Measurements from ENCODE around the gene DOCK8.

DOCK8 gene

DNA sequence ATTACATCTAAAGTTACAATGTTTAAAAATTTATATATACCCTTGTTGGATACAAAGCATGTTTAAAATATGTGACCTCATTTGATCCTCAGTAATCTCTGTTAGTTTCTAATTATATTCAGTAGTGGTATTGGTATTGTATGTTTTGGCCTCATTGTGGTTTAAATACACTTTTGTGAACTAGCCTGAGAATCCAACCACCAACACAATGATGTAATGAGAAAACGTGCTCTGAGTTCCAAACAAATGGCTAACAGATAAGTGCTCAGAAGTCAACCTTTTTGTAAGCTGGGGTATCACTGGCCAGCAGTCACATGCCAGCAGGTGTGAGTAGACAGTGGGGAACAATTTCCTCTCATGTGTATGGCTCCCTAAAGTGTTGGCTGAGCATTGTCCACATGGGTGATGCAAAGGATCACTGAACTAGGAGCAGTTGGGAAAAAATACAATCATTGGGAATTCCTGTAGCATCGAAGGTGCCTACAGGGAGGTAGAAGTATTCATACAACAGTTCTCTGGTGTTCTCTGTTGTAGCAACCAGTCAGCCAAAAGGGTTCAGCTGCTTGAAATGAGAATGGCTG is 56.1 kb downstream of the DOCK8 start:
- peaks cover 23% of the 10 kb centered on the region for H3K36me3 Mint-ChIP-seq (ENCODE audit: low read depth)
- peaks cover 3% of the 10 kb centered on the region for H3K9me3 Mint-ChIP-seq
- H3K27me3 Mint-ChIP-seq (ENCODE audit: low read depth), result no peaks in the 10 kb centered on the region
- H3K4me1 Mint-ChIP-seq (ENCODE audit: low read depth), result peaks cover 45% of the 10 kb centered on the region
- H3K4me3 Mint-ChIP-seq, result peak overlapping the region; percentile 7
- H3K27ac Mint-ChIP-seq, result peak overlapping the region; percentile 98

- H3K4me1 Mint-ChIP-seq (ENCODE audit: low read depth), result peaks cover 42% of the 10 kb centered on the region
- peaks cover 26% of the 10 kb centered on the region for H3K36me3 Mint-ChIP-seq (ENCODE audit: low read depth)
- H3K27me3 Mint-ChIP-seq (ENCODE audit: low read depth), result no peaks in the 10 kb centered on the region
- peak overlapping the region; percentile 93 for H3K4me3 Mint-ChIP-seq
- peaks cover 3% of the 10 kb centered on the region for H3K9me3 Mint-ChIP-seq
- H3K27ac Mint-ChIP-seq, result peak overlapping the region; percentile 98
Observed at GRCh38 chr9:272251-273213, 57.9 kb downstream of the DOCK8 start.

GRCh38 chr9:274406-274805 is 59.7 kb downstream of the DOCK8 start:
- Mint-ChIP-seq H3K27me3 (ENCODE audit: low read depth) (no peaks in the 10 kb centered on the region), H3K36me3 (ENCODE audit: low read depth) (peaks cover 21% of the 10 kb centered on the region), H3K9me3 (peaks cover under 1% of the 10 kb centered on the region), H3K27ac (peak overlapping the region; percentile 98), H3K4me1 (ENCODE audit: low read depth) (peaks cover 32% of the 10 kb centered on the region), H3K4me3 (peak overlapping the region; percentile 93)

DNA sequence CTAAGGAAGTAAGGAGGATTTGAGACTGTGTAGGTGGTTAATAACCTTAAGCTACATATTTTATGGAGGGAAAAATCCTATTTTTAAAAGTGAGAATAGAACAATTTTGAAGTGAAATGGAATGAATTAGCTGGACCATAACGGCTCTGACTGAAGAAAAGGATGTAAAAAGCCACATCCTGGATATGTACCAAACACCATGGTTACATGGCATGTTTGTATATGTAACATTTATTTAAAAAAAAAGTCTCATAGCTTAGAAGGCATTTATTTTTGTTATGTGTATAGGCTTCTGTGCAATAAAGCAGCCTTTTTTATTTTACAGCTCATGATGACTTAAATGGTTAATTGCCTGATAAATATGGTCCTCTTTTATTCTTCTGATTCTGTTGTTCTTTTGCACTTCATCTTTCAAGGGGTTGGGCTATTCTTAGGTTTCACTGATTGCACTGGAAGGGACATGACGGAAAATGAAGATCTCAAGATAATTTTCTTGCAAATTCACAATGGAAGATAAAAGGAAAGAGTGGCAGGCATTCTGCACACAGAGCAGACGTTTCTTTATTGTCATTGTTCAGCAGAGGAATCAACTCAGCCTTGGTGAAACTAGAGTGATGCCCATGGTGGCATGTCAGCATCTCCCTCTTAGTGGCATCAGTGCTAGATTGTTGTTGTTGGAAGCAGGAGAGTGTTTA is 63.1 kb downstream of the DOCK8 start:
- H3K4me3 Mint-ChIP-seq, result no peak overlapping the region
- no peak overlapping the region for H3K27ac Mint-ChIP-seq
- H3K9me3 Mint-ChIP-seq, result no peaks in the 10 kb centered on the region
- peaks cover 34% of the 10 kb centered on the region for H3K36me3 Mint-ChIP-seq (ENCODE audit: low read depth)
- H3K4me1 Mint-ChIP-seq (ENCODE audit: low read depth), result peaks cover 31% of the 10 kb centered on the region
- no peaks in the 10 kb centered on the region for H3K27me3 Mint-ChIP-seq (ENCODE audit: low read depth)

DNA sequence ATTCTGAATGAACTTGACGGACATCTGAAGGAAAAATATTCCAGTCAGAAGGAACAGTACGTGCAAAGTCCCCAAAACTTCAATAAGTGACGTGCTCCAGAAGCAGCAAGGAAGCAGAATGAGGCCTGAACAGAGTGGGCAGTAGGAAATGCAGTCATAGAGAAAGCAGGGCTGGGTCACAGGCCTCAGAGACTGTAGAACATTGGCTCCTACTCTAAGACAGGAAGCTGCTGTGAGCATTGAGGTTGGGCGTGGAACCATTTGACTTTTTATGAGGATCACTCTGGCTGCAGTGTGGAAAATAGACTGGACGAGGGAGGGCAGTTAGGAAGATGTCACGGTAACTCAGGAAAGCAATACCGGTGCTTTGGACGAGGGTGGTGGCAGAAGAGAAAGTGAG is 64.0 kb downstream of the DOCK8 start:
- peaks cover 38% of the 10 kb centered on the region for H3K4me1 Mint-ChIP-seq (ENCODE audit: low read depth)
- no peaks in the 10 kb centered on the region for H3K9me3 Mint-ChIP-seq
- no peaks in the 10 kb centered on the region for H3K27me3 Mint-ChIP-seq (ENCODE audit: low read depth)
- H3K36me3 Mint-ChIP-seq (ENCODE audit: low read depth), result peaks cover 35% of the 10 kb centered on the region
- no peak overlapping the region for H3K4me3 Mint-ChIP-seq
- no peak overlapping the region for H3K27ac Mint-ChIP-seq

- Mint-ChIP-seq H3K36me3 (ENCODE audit: low read depth) (peaks cover 37% of the 10 kb centered on the region), H3K4me1 (ENCODE audit: low read depth) (peaks cover 46% of the 10 kb centered on the region), H3K27ac (peak overlapping the region; percentile 31), H3K9me3 (no peaks in the 10 kb centered on the region), H3K27me3 (ENCODE audit: low read depth) (no peaks in the 10 kb centered on the region), H3K4me3 (no peak overlapping the region)
Observed at GRCh38 chr9:279674-280073, 65.0 kb downstream of the DOCK8 start.

DNA sequence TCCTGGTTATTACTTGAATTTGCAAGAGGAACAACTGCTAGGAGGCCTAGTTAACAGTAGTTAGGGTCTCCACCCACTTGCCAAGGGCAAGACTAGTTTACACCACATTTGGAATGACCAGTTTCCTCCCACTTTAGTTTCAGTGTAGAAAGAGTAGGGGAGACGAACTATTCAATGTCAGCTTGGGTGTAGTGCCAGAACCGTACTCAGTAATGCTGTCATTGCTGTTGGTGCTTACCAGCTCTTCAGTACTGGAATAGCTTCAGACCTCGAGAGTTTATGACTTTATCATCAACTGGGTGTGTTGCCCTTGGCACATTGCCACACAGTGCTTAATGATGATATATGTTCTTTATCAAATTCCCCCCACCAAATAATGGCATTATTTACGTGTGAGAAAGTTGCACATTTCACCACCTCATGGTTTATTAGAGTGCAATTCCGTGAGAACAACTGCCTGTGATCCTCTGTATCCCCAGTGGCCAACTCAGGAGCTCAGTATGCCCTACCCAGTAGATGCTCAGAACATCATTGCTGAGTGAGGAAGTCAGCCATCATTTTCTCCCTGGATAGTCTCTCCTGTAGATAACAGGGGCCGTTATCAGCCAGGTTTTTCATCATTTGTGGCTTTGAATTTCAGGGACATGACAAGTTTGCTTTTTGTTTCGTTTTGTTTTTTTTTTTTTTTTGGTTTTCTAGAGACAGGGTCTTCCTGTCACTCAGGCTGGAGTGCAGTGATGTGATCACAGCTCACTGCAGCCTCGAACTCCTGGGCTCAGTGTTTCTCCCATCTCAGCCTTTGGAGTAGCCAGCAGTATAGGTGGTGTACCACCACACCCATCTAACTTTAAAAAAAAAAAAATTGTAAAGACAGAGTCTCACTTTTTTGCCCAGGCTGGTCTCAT is 67.3 kb downstream of the DOCK8 start:
- Mint-ChIP-seq H3K4me3 (peak overlapping the region; percentile 80), H3K27ac (peak overlapping the region; percentile 93), H3K27me3 (ENCODE audit: low read depth) (no peaks in the 10 kb centered on the region), H3K36me3 (ENCODE audit: low read depth) (peaks cover 49% of the 10 kb centered on the region), H3K4me1 (ENCODE audit: low read depth) (peaks cover 46% of the 10 kb centered on the region), H3K9me3 (no peaks in the 10 kb centered on the region)

DNA sequence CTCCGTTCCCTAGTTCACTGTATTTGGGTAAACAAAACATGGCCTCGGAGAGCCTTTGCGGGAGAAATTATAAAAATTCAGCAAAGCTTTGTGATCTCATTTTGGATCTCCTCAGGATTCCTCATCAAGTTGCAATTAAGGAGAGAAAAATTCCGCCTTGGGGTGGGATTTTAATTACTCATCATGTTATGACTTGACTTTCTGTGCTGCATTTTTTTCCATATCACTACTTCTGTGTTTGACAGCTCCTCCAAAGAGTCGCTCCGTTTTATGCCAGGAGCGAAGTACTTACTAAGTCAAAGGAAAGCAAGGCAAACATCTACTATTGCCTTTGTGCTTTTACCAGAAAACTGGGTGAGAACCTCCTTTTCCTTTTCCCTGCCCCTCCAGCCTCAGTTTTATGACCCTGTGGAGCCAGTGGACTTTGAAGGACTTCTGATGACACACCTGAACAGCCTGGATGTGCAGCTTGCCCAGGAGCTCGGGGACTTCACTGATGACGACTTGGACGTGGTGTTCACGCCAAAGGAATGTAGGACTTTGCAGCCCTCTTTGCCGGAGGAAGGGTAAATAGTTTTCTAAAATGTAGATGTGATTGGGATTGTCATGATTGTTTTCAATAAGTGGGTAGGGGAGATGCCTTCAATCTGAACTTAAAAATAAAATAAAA is 71.5 kb downstream of the DOCK8 start:
- Mint-ChIP-seq H3K27ac (peak overlapping the region; percentile 29), H3K9me3 (no peaks in the 10 kb centered on the region), H3K4me1 (ENCODE audit: low read depth) (peaks cover 49% of the 10 kb centered on the region), H3K36me3 (ENCODE audit: low read depth) (peaks cover 65% of the 10 kb centered on the region), H3K27me3 (ENCODE audit: low read depth) (no peaks in the 10 kb centered on the region), H3K4me3 (no peak overlapping the region)

DNA sequence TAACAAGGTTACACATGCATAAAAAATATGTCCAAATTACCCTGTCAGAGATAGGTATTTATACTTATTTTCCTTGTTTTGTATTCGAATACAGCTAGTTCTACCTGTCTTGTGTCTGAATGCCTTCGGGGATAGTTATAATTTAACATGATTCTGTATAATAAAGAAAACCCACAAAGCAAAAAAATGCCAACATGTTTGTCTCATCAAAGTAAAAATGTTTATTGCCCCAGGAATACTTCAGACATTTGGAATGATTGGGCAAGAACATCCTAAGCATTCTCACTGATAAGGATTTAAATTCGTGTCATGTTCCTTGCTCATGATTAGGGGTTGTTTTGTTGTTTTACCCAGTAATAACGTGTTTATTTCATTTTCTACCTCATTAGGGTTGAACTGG is 74.5 kb downstream of the DOCK8 start:
- Mint-ChIP-seq H3K9me3 (no peaks in the 10 kb centered on the region), H3K27me3 (ENCODE audit: low read depth) (no peaks in the 10 kb centered on the region), H3K27ac (no peak overlapping the region), H3K4me1 (ENCODE audit: low read depth) (peaks cover 37% of the 10 kb centered on the region), H3K4me3 (no peak overlapping the region), H3K36me3 (ENCODE audit: low read depth) (peaks cover 66% of the 10 kb centered on the region)

- no peak overlapping the region for H3K4me3 Mint-ChIP-seq
- H3K27ac Mint-ChIP-seq, result no peak overlapping the region
- H3K4me1 Mint-ChIP-seq (ENCODE audit: low read depth), result peaks cover 37% of the 10 kb centered on the region
- no peaks in the 10 kb centered on the region for H3K9me3 Mint-ChIP-seq
- H3K27me3 Mint-ChIP-seq (ENCODE audit: low read depth), result no peaks in the 10 kb centered on the region
- peaks cover 57% of the 10 kb centered on the region for H3K36me3 Mint-ChIP-seq (ENCODE audit: low read depth)
Observed at GRCh38 chr9:292915-293314, 78.2 kb downstream of the DOCK8 start.

- Mint-ChIP-seq H3K27ac (no peak overlapping the region), H3K27me3 (ENCODE audit: low read depth) (no peaks in the 10 kb centered on the region), H3K4me3 (no peak overlapping the region), H3K4me1 (ENCODE audit: low read depth) (peaks cover 38% of the 10 kb centered on the region), H3K9me3 (no peaks in the 10 kb centered on the region), H3K36me3 (ENCODE audit: low read depth) (peaks cover 50% of the 10 kb centered on the region)
Observed at GRCh38 chr9:295576-295975, 80.9 kb downstream of the DOCK8 start.

DNA sequence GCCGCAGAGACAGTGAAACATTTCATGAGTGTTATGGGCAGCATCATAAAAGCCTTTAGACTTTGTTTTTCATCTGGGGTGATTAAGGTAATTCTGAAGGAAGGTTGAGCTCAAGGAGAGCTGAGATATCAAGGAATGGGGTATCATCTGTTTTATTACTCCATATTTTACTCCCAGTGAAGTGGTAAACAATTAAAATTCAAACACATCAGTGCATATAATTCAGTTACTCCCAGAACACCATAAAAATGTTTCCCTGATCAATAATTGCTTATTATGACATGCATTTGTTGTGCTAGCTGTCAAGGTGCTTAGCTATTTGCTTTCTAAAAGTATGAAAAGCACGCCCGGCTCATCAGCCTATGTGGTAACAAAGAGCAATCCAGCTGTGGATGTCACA is 81.7 kb downstream of the DOCK8 start:
- H3K4me3 Mint-ChIP-seq, result no peak overlapping the region
- H3K4me1 Mint-ChIP-seq (ENCODE audit: low read depth), result peaks cover 39% of the 10 kb centered on the region
- no peak overlapping the region for H3K27ac Mint-ChIP-seq
- no peaks in the 10 kb centered on the region for H3K9me3 Mint-ChIP-seq
- no peaks in the 10 kb centered on the region for H3K27me3 Mint-ChIP-seq (ENCODE audit: low read depth)
- peaks cover 53% of the 10 kb centered on the region for H3K36me3 Mint-ChIP-seq (ENCODE audit: low read depth)

DNA sequence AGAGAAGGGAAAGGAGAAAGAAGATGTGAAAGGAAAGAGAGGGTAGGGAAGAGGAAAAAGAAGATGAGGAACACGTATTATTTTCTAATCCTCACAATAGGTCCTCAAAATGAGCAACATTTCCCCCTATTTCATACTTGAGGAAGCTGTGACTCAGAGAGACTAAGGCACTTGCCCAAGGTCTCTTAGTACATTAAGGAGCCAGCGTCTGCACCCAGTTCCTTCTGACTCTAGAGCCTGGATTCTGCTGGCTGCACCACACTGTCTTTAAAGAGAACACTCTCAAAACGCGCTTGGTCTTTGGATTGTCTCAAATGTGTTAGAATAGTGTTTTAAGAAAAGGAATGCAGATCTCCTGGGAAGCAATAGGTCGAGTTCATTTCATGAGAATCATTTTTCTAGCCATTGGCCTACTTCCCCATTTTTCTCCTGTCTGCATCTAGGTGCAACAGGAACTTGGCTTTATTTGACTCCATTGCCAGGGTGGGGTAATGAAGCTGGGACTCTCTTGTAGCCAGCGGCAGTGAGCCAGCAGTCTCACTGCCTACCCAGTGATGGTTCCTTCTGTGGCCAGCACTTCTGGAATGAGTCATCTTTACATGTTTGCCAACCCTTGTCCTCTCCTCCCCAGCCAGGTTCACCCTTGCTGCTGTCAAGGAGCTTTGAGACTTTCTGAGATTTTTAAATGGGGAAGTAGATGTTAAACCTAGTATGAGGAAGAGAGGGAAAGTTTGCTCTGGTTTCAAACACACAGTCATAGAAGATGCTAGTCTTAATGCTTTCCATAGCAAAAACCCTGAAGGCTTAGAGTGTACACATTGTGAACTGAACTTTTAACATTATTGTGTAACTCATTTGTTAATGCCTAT is 82.7 kb downstream of the DOCK8 start:
- Mint-ChIP-seq H3K27ac (peak overlapping the region; percentile 41), H3K4me3 (peak overlapping the region; percentile 0), H3K36me3 (ENCODE audit: low read depth) (peaks cover 56% of the 10 kb centered on the region), H3K27me3 (ENCODE audit: low read depth) (no peaks in the 10 kb centered on the region), H3K9me3 (no peaks in the 10 kb centered on the region), H3K4me1 (ENCODE audit: low read depth) (peaks cover 39% of the 10 kb centered on the region)

Measured in T-helper 1 cell treated with Interleukin-12 subunit alpha and Interleukin-12 subunit beta and Interleukin-4 antibody, amounts not matched to agents 30 μg/mL and 1 μg/mL, for 36 hours (primary cell).